ENCODE data around the gene USP7.

Gene USP7

DNA sequence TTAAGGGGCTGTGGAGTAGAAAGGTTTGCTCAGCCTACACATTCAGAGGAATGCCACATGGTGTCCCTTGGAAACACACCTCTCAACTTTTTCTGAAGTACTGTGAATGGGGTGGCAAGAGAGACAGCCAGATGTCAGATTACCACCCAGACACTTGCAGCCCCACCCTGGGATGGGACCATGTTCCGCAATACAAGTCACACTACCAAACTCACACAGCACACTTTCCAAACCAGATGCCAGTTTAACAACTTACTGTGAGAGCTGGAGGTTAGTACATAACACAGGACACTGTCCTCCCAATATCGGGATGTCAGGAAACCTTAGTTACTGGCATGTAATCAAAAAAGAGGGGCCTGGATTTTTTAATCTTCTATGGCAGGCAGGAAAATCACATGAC is 7.9 kb downstream of the USP7 start:
- Histone ChIP-seq H3K4me1 (ENCODE audit: control extremely low read depth in 1 of 4, control insufficient read depth in 4 of 4, insufficient read depth in 4 of 4, low read length in 3 of 4) (peaks cover 31 to 54% (median 47%) of the 10 kb centered on the region in 4 experiments), H3K36me3 (ENCODE audit: control insufficient read depth in 4 of 4, insufficient read depth in 4 of 4, low read length in 3 of 4) (no peaks in the 10 kb centered on the region), H3K4me3 (ENCODE audit: control insufficient read depth in 1 of 7, extremely low read depth in 1 of 7, insufficient read depth in 4 of 7, low read depth in 2 of 7, low read length in 6 of 7) (no peak overlapping the region), H3K27ac (ENCODE audit: insufficient read depth in 1 of 2, low read depth in 1 of 2, low read length in 2 of 2, poor library complexity in 1 of 2, severe bottlenecking in 2 of 2) (no peak overlapping the region), H3K9me3 (ENCODE audit: control extremely low read depth in 1 of 5, control insufficient read depth in 4 of 5, insufficient read depth in 2 of 5, low read depth in 1 of 5, low read length in 4 of 5) (no peaks in the 10 kb centered on the region), H3K27me3 (replicated peaks in 2 of 5; ENCODE audit: control insufficient read depth in 4 of 5, insufficient read depth in 5 of 5, low read length in 4 of 5) (no peaks in the 10 kb centered on the region)
- ChIA-PET POLR2A (no interaction called here), CTCF (interaction anchor here (1.5 kb wide), 1 partner anchor 19 kb away, joined by 6 read pairs; no protein-coding TSS in a partner anchor)
- WGBS (ENCODE audit: insufficient coverage), result 71% methylated on average over 1 of the region's 2 CpGs
- DNase-seq, result no peak

DNA sequence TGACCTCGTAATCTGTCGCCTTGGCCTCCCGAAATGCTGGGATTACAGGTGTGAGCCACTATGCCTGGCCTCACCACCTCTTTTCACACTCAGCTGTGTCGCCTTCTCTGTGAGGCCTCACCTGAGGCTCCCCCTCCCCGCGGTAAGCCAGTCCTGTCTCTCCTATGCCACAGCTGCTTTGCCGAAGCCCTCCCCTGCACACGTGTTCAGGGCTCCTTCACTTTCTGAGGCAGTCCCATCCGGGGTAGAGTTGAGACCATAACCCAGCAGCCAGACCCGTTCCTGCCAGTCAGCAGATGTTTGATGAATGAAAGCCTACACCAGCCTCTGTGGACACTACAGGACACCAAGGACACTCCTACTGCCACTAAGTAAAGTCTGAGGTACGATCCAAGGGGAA is 10.6 kb downstream of the USP7 start:
- WGBS (ENCODE audit: insufficient coverage), result 92% methylated on average over 11 of the region's 11 CpGs
- no peaks in the 10 kb centered on the region for H3K36me3 ChIP-seq (ENCODE audit: control insufficient read depth in 4 of 4, insufficient read depth in 4 of 4, low read length in 3 of 4)
- H3K4me1 ChIP-seq (ENCODE audit: control extremely low read depth in 1 of 4, control insufficient read depth in 4 of 4, insufficient read depth in 4 of 4, low read length in 3 of 4), result peaks cover 18 to 45% (median 29%) of the 10 kb centered on the region in 4 experiments
- POLR2A ChIA-PET, result no interaction called here
- no peaks in the 10 kb centered on the region for H3K9me3 ChIP-seq (ENCODE audit: control extremely low read depth in 1 of 5, control insufficient read depth in 4 of 5, insufficient read depth in 2 of 5, low read depth in 1 of 5, low read length in 4 of 5)
- H3K27ac ChIP-seq (ENCODE audit: insufficient read depth in 1 of 2, low read depth in 1 of 2, low read length in 2 of 2, poor library complexity in 1 of 2, severe bottlenecking in 2 of 2), result no peak overlapping the region
- H3K27me3 ChIP-seq (replicated peaks in 2 of 5; ENCODE audit: control insufficient read depth in 4 of 5, insufficient read depth in 5 of 5, low read length in 4 of 5), result no peaks in the 10 kb centered on the region
- CTCF ChIA-PET, result no interaction called here
- no peak for DNase-seq
- no peak overlapping the region for H3K4me3 ChIP-seq (ENCODE audit: control insufficient read depth in 1 of 7, extremely low read depth in 1 of 7, insufficient read depth in 4 of 7, low read depth in 2 of 7, low read length in 6 of 7)

DNA sequence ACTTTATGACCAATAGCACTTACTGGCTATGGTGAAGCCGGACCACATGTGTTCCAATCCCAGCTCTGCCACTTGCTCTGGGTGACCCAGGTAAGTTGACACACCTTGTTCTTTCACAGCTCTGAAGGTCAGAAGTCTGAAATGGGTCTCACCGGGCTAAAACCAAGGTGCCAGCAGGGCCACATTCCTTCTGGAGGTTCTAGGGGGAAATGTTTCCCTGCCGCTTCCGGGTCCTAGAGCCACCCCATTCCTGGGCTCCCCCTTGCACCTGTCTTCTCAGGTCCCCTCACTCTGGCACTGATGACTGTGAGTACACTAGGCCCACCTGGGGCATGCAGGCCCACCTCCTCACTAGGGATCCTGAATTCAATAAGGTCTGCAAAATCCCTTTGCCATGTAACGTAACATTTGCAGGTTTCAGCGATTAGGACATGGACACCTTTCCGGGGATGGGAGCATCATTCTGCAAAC is 11.4 kb downstream of the USP7 start:
- ChIA-PET POLR2A (no interaction called here), CTCF (interaction anchor here (0.5 to 3.7 kb wide), 3 partner anchors 8 to 51 kb away, joined by 3 to 18 read pairs (median 3); no protein-coding TSS in a partner anchor)
- Histone ChIP-seq H3K27me3 (replicated peaks in 2 of 5; ENCODE audit: control insufficient read depth in 4 of 5, insufficient read depth in 5 of 5, low read length in 4 of 5) (no peaks in the 10 kb centered on the region), H3K9me3 (ENCODE audit: control extremely low read depth in 1 of 5, control insufficient read depth in 4 of 5, insufficient read depth in 2 of 5, low read depth in 1 of 5, low read length in 4 of 5) (no peaks in the 10 kb centered on the region), H3K36me3 (ENCODE audit: control insufficient read depth in 4 of 4, insufficient read depth in 4 of 4, low read length in 3 of 4) (no peaks in the 10 kb centered on the region), H3K27ac (ENCODE audit: insufficient read depth in 1 of 2, low read depth in 1 of 2, low read length in 2 of 2, poor library complexity in 1 of 2, severe bottlenecking in 2 of 2) (no peak overlapping the region), H3K4me3 (ENCODE audit: control insufficient read depth in 1 of 7, extremely low read depth in 1 of 7, insufficient read depth in 4 of 7, low read depth in 2 of 7, low read length in 6 of 7) (no peak overlapping the region), H3K4me1 (ENCODE audit: control extremely low read depth in 1 of 4, control insufficient read depth in 4 of 4, insufficient read depth in 4 of 4, low read length in 3 of 4) (peaks cover 11 to 40% (median 21%) of the 10 kb centered on the region in 4 experiments)
- 97% methylated on average over 7 of the region's 7 CpGs for WGBS (ENCODE audit: insufficient coverage)
- DNase-seq, result no peak

DNA sequence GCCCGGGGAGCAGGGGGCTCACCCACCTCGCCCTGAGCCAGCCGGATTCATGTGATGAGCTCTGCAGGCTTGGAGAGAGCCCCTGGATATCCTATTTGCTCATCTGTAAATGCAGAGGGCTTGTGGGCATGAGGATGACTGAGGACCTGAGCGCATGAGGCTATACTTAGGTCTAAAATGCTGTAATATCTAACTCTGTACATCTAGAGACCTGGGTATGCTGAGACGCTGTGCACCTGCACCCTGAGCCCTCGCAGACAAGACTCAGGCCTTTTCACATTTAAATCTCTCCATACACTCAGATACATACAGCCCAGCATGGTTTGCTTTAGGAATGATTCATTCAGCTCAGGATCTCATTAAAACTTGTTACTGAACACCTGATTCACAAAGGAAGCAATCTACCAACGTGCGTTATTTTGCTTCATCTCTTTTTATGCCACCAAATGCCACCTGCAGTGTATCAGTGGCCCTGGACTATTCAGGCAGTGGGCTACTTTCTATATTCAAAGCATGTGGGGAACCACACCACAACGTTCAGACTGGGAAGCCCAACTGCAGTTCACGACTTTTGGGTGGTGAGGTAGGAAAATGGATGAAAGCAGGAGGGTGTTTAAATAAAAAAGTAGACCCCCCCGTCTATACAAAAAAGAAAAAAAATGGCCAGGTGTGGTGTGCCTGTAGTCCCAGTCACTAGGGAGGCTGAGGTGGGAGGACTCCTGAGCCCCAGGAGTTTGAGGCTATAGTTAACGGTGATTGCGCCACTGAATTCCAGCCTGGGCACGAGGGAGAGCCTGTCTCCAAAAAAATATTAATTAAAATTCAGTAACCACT is 12.0 kb downstream of the USP7 start:
- H3K4me3 ChIP-seq (ENCODE audit: control insufficient read depth in 1 of 7, extremely low read depth in 1 of 7, insufficient read depth in 4 of 7, low read depth in 2 of 7, low read length in 6 of 7), result no peak overlapping the region
- no peaks in the 10 kb centered on the region for H3K9me3 ChIP-seq (ENCODE audit: control extremely low read depth in 1 of 5, control insufficient read depth in 4 of 5, insufficient read depth in 2 of 5, low read depth in 1 of 5, low read length in 4 of 5)
- H3K27me3 ChIP-seq (replicated peaks in 2 of 5; ENCODE audit: control insufficient read depth in 4 of 5, insufficient read depth in 5 of 5, low read length in 4 of 5), result no peaks in the 10 kb centered on the region
- CTCF ChIA-PET, result interaction anchor here (1.0 to 3.7 kb wide), 3 partner anchors 8 to 57 kb away, joined by 3 to 18 read pairs (median 4); no protein-coding TSS in a partner anchor
- no peak for DNase-seq
- H3K36me3 ChIP-seq (ENCODE audit: control insufficient read depth in 4 of 4, insufficient read depth in 4 of 4, low read length in 3 of 4), result no peaks in the 10 kb centered on the region
- 82% methylated on average over 10 of the region's 14 CpGs for WGBS (ENCODE audit: insufficient coverage)
- H3K4me1 ChIP-seq (ENCODE audit: control extremely low read depth in 1 of 4, control insufficient read depth in 4 of 4, insufficient read depth in 4 of 4, low read length in 3 of 4), result peaks cover 8 to 34% (median 15%) of the 10 kb centered on the region in 4 experiments
- H3K27ac ChIP-seq (ENCODE audit: insufficient read depth in 1 of 2, low read depth in 1 of 2, low read length in 2 of 2, poor library complexity in 1 of 2, severe bottlenecking in 2 of 2), result no peak overlapping the region
- POLR2A ChIA-PET, result no interaction called here

DNA sequence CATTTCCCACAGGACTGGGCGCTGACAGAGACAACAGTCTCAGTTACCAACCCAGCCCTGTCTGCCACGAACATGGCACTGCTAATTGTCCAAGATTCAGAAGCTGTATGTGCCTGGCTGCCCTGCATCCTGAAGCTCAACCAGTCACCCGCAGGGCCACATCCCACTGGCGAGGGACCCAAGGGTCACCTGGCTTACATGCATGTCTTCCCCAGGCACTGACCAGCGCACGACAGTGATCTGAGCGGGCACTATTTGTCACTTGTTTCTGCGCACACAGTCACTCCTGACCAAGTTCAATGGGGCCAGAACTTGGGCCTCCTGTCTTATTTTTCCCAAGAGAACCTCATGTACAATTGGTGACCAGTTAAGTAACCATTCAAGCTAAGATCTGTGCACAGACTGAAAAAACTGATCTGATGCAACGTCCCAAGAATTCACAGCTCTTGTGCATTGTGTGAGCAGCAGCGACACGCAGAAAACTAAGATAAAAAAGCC is 13.1 kb downstream of the USP7 start:
- peaks cover 5 to 29% (median 13%) of the 10 kb centered on the region in 4 experiments for H3K4me1 ChIP-seq (ENCODE audit: control extremely low read depth in 1 of 4, control insufficient read depth in 4 of 4, insufficient read depth in 4 of 4, low read length in 3 of 4)
- ChIA-PET CTCF (interaction anchor here (1.2 to 3.7 kb wide), 4 partner anchors 9 to 58 kb away, joined by 4 to 18 read pairs (median 7); no protein-coding TSS in a partner anchor), POLR2A (no interaction called here)
- H3K27me3 ChIP-seq (replicated peaks in 2 of 5; ENCODE audit: control insufficient read depth in 4 of 5, insufficient read depth in 5 of 5, low read length in 4 of 5), result no peaks in the 10 kb centered on the region
- H3K27ac ChIP-seq (ENCODE audit: insufficient read depth in 1 of 2, low read depth in 1 of 2, low read length in 2 of 2, poor library complexity in 1 of 2, severe bottlenecking in 2 of 2), result no peak overlapping the region
- H3K36me3 ChIP-seq (ENCODE audit: control insufficient read depth in 4 of 4, insufficient read depth in 4 of 4, low read length in 3 of 4), result no peaks in the 10 kb centered on the region
- no peak for DNase-seq
- H3K4me3 ChIP-seq (ENCODE audit: control insufficient read depth in 1 of 7, extremely low read depth in 1 of 7, insufficient read depth in 4 of 7, low read depth in 2 of 7, low read length in 6 of 7), result no peak overlapping the region
- no peaks in the 10 kb centered on the region for H3K9me3 ChIP-seq (ENCODE audit: control extremely low read depth in 1 of 5, control insufficient read depth in 4 of 5, insufficient read depth in 2 of 5, low read depth in 1 of 5, low read length in 4 of 5)
- WGBS (ENCODE audit: insufficient coverage), result 96% methylated on average over 11 of the region's 11 CpGs

DNA sequence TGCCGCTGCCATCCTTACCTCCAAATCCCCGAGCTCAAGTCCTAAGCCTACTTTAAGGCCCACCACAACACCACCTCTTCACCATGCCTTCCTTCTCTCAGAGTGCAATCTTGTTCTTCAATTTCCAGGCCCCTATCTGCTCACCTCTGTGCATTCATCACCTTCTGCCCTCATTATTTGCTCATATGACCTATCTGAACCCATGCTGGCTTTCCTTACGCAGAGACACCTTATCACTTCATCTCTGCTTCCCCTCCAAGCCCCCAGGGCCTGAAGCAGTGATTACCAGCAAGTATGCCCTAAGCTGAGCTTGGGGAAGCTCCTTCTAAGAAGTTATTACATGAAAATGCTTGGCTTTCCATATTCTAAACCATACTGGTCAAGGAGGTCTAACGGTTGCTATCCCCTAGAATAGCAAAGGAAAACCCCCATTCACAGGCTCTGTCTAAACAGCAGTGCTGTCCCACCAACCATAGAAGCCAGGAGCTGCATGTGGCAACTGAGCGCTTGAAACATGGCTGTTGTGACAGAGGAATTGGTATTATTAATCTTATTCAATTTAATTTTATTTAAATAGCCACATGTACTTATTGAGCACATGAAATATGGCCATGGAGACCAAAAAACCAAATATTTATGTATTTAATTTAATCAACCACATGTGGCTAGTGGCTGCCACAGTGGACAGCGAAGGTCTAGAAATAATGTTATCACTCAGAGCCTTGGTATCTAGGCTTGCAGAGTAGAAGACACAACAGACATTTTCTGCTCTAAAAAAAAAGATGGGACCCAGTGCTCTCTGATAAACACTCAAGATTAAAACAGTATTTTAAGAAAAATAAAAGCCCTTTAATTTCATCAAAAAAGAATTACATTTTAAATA is 13.9 kb downstream of the USP7 start:
- CTCF ChIA-PET, result interaction anchor here (1.4 to 3.7 kb wide), 3 partner anchors 10 to 15 kb away, joined by 4 to 18 read pairs (median 10); no protein-coding TSS in a partner anchor
- 61% methylated on average over 4 of the region's 6 CpGs for WGBS (ENCODE audit: insufficient coverage)
- POLR2A ChIA-PET, result interaction anchor here (0.6 kb wide), 1 partner anchor 95 kb away, joined by 3 read pairs; no protein-coding TSS in a partner anchor
- Histone ChIP-seq H3K36me3 (ENCODE audit: control insufficient read depth in 4 of 4, insufficient read depth in 4 of 4, low read length in 3 of 4) (no peaks in the 10 kb centered on the region), H3K27me3 (replicated peaks in 2 of 5; ENCODE audit: control insufficient read depth in 4 of 5, insufficient read depth in 5 of 5, low read length in 4 of 5) (no peaks in the 10 kb centered on the region), H3K27ac (ENCODE audit: insufficient read depth in 1 of 2, low read depth in 1 of 2, low read length in 2 of 2, poor library complexity in 1 of 2, severe bottlenecking in 2 of 2) (no peak overlapping the region), H3K4me3 (ENCODE audit: control insufficient read depth in 1 of 7, extremely low read depth in 1 of 7, insufficient read depth in 4 of 7, low read depth in 2 of 7, low read length in 6 of 7) (no peak overlapping the region), H3K9me3 (ENCODE audit: control extremely low read depth in 1 of 5, control insufficient read depth in 4 of 5, insufficient read depth in 2 of 5, low read depth in 1 of 5, low read length in 4 of 5) (no peaks in the 10 kb centered on the region), H3K4me1 (ENCODE audit: control extremely low read depth in 1 of 4, control insufficient read depth in 4 of 4, insufficient read depth in 4 of 4, low read length in 3 of 4) (peaks cover 7 to 34% (median 16%) of the 10 kb centered on the region in 4 experiments)
- DNase-seq, result peak in 1 of 3 donors; percentile 8
